Suprapubic skin (tissue), 4 donors: ENCODE results near the gene PLB1. TPM values are rescaled to one million over a fixed set of nuclear protein-coding genes. Genes with fewer than 3 reads are reported as not detected.

Experiments
- DNase-seq, 2 donors: peaks; one replicate each; pipeline ENCODE4 v3.0.0-alpha.2; 2019; ENCODE audit warnings: low spot score in 2 of 2
- H3K27ac ChIP-seq: fragments of 200-600 bp; sonication (generic); one replicate; pipeline ENCODE4 v1.5.1; 2019
- H3K27me3 ChIP-seq: fragments of 200-600 bp; sonication (generic); one replicate; pipeline ENCODE4 v1.5.1; 2019
- H3K36me3 ChIP-seq: fragments of 200-600 bp; sonication (generic); one replicate; pipeline ENCODE4 v1.5.1; 2019
- H3K4me1 ChIP-seq: fragments of 200-600 bp; sonication (generic); one replicate; pipeline ENCODE4 v1.5.1; 2019
- H3K4me3 ChIP-seq: fragments of 200-600 bp; sonication (generic); one replicate; pipeline ENCODE4 v1.5.1; 2019; ENCODE audit warnings: mild to moderate bottlenecking
- H3K9me3 ChIP-seq: fragments of 200-600 bp; sonication (generic); one replicate; pipeline ENCODE4 v1.5.1; 2019
- CTCF ChIP-seq, 2 donors: fragments of 200-600 bp in 1 of 2; fragments of 450-650 bp in 1 of 2; sonication (generic) in 1 of 2; IDR thresholded peaks; one replicate each; pipeline ENCODE4 v1.5.1; 2016 to 2019; ENCODE audit warnings: antibody characterized with exemption in 2 of 2, mild to moderate bottlenecking in 1 of 2, moderate library complexity in 1 of 2
- EP300 ChIP-seq: sonication (generic); formaldehyde crosslinking; IDR thresholded peaks from one replicate; pipeline ENCODE4 v1.6.1; 2017; ENCODE audit warnings: antibody characterized with exemption
- POLR2A ChIP-seq, 2 donors: fragments of 450-650 bp; IDR thresholded peaks; one replicate each; pipeline ENCODE4 v1.6.1; 2017; ENCODE audit warnings: antibody characterized with exemption in 2 of 2, mild to moderate bottlenecking in 2 of 2, moderate library complexity in 2 of 2
- POLR2AphosphoS5 ChIP-seq, 3 donors: sonication (generic); formaldehyde crosslinking; IDR thresholded peaks; one replicate each; pipeline ENCODE4 v1.6.1; 2017; ENCODE audit warnings: antibody characterized with exemption in 3 of 3
- WGBS: methylation state at CpG from one replicate; pipeline ENCODE4 v1.1.5; 2018; 5-methylcytosine and 5-hydroxymethylcytosine counted together
- total RNA-seq, 4 donors: library from RNA; depleted of rRNA; stranded (reverse); fragments of >200 nt; gene quantifications; one replicate each; pipeline ENCODE4 v1.1.0, GENCODE V29; 2016

PLB1 gene
- total RNA-seq, 4 donors from 2014 or later: 3.9 to 21.6 (median 9.1) TPM

DNA sequence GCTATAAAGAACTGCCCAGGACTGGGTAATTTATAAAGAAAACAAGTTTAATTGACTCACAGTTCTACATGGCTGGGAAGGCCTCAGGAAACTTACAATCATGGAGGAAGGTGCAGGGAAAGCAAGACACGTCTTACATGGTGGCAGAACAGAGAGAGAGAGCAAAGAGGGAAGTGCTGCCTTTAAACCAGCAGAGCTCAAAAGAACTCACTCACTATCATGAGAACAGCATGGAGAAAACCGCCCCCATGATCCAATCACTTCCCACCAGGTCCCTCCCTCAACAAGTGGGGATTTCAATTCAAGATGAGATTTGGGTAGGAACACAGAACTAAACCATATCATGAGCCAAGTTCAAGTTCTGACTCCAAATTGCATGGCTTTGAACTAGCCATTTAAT lies 193.0 kb downstream of the PLB1 start:
- TF ChIP-seq EP300: no peak
- TF ChIP-seq POLR2A (IDR thresholded peaks at IDR 0.05): no peak
- no peaks in the 10 kb centered on the region for H3K36me3 ChIP-seq
- peaks cover 3% of the 10 kb centered on the region for H3K4me1 ChIP-seq
- no peaks in the 10 kb centered on the region for H3K9me3 ChIP-seq
- no peaks in the 10 kb centered on the region for H3K27me3 ChIP-seq
- no peak for DNase-seq
- no peak overlapping the region for H3K27ac ChIP-seq
- WGBS: 84% methylated on average over 2 of the region's 2 CpGs
- H3K4me3 ChIP-seq: no peak overlapping the region

- no peak for DNase-seq
- H3K4me1 ChIP-seq: no peaks in the 10 kb centered on the region
- WGBS: 95% methylated on average over 2 of the region's 2 CpGs
- no peak for TF ChIP-seq EP300
- no peak for TF ChIP-seq POLR2AphosphoS5 (IDR thresholded peaks at IDR 0.05)
- TF ChIP-seq POLR2A (IDR thresholded peaks at IDR 0.05): no peak
- TF ChIP-seq CTCF (IDR thresholded peaks at IDR 0.05): no peak
- H3K27me3 ChIP-seq: no peaks in the 10 kb centered on the region
- H3K9me3 ChIP-seq: no peaks in the 10 kb centered on the region
- H3K27ac ChIP-seq: no peak overlapping the region
- H3K4me3 ChIP-seq: no peak overlapping the region
- H3K36me3 ChIP-seq: no peaks in the 10 kb centered on the region
Measured at GRCh38 chr2:28689771-28690170, 193.9 kb downstream of the PLB1 start.

DNA sequence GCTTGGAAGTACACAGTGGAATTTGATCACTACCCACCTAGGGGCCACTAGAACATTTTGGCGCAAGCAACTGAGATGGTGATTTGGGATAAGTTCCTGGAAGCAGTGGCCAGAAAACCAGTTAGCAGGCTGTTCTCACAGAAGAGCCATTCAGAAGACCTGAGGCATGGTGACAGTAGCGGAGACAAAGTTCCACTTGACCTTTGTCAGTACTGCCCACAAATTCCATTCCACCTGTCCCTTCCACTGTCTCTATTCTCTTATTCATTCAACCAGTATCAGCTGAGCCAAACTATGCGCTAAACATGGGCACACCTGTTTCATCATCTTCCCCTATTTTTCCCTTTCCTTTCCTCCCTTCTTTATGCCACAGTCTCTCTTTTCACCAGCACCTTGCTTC lies 196.6 kb downstream of the PLB1 start:
- no peak for DNase-seq
- no peaks in the 10 kb centered on the region for H3K27me3 ChIP-seq
- no peaks in the 10 kb centered on the region for H3K4me1 ChIP-seq
- 95% methylated on average over 3 of the region's 3 CpGs for WGBS
- no peak overlapping the region for H3K27ac ChIP-seq
- TF ChIP-seq EP300 (no peak), CTCF (IDR thresholded peaks at IDR 0.05) (no peak), POLR2A (IDR thresholded peaks at IDR 0.05) (no peak), POLR2AphosphoS5 (IDR thresholded peaks at IDR 0.05) (no peak)
- H3K9me3 ChIP-seq: no peaks in the 10 kb centered on the region
- no peak overlapping the region for H3K4me3 ChIP-seq
- no peaks in the 10 kb centered on the region for H3K36me3 ChIP-seq

DNA sequence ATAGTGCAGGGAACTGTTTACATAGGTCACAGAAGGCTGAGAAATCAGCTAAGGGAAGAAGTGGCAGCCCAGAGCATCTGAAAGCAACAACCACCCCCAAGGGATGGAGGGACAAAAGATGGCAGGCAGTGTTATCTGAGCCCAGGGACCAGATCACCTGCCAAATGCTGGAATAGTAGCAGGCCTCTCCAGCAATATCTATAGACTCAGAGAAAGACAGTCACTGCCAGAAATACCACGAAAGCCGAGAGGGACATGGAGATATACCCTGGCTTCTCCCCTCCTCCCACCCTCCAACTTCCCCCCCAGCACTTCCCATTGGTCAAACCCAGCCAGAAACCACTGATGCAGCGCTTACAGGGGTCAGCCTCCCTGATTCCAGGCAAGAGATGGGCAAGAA lies 197.4 kb downstream of the PLB1 start:
- H3K9me3 ChIP-seq: no peaks in the 10 kb centered on the region
- no peak for TF ChIP-seq EP300
- no peak for TF ChIP-seq POLR2A (IDR thresholded peaks at IDR 0.05)
- no peak for TF ChIP-seq POLR2AphosphoS5 (IDR thresholded peaks at IDR 0.05)
- no peak for TF ChIP-seq CTCF (IDR thresholded peaks at IDR 0.05)
- H3K36me3 ChIP-seq: no peaks in the 10 kb centered on the region
- no peak overlapping the region for H3K4me3 ChIP-seq
- no peaks in the 10 kb centered on the region for H3K27me3 ChIP-seq
- no peak for DNase-seq
- no peaks in the 10 kb centered on the region for H3K4me1 ChIP-seq
- H3K27ac ChIP-seq: no peak overlapping the region
- WGBS: 97% methylated on average over 3 of the region's 3 CpGs

Other genes with a start within 250 kb of the PLB1 start
- 100 to 1,000 TPM; 298 to 370 (median 337) TPM for gene FOSL2, start 103.2 kb upstream of the PLB1 start, total RNA-seq